GM23338 (cell line): Measurements from ENCODE around the gene MEST. TPM values are rescaled to one million over a fixed set of nuclear protein-coding genes. Genes with fewer than 3 reads are reported as not detected.

Experiments
- ATAC-seq: fragments of 200-7000 bp; cut with Tn5 transposase; 3 replicates; pipeline ENCODE4 v1.9.1; 2020
- DNase-seq: peaks from one replicate; pipeline ENCODE4 v3.0.0-alpha.2; 2015; ENCODE audit warnings: low spot score
- H2AFZ ChIP-seq: fragments of 200-600 bp; sonication (generic); 2 replicates; pipeline ENCODE4 v1.8.0; 2016; ENCODE audit warnings: antibody characterized with exemption, mild to moderate bottlenecking, moderate library complexity
- H3F3A ChIP-seq: fragments of 200-600 bp; sonication (generic); replicated peaks from 2 replicates; pipeline ENCODE4 v1.8.0; 2017; ENCODE audit warnings: antibody characterized with exemption, mixed run types, low read depth
- H3K27ac ChIP-seq: fragments of 200-600 bp; sonication (generic); 2 replicates; pipeline ENCODE4 v1.6.1; 2016; ENCODE audit warnings: low read depth
- H3K27me3 ChIP-seq: fragments of 200-600 bp; sonication (generic); 2 replicates; pipeline ENCODE4 v1.8.0; 2016; ENCODE audit warnings: mild to moderate bottlenecking, mixed run types, moderate library complexity; ENCODE audit not compliant: insufficient read depth
- H3K36me3 ChIP-seq: fragments of 200-600 bp; sonication (generic); 2 replicates; pipeline ENCODE4 v1.8.0; 2016; ENCODE audit warnings: mild to moderate bottlenecking; ENCODE audit not compliant: insufficient read depth
- H3K4me1 ChIP-seq: fragments of 200-600 bp; sonication (generic); 2 replicates; pipeline ENCODE4 v1.8.0; 2016; ENCODE audit warnings: mild to moderate bottlenecking, moderate library complexity; ENCODE audit not compliant: insufficient read depth
- H3K4me2 ChIP-seq: fragments of 200-600 bp; sonication (generic); 2 replicates; pipeline ENCODE4 v1.7.1; 2017; ENCODE audit warnings: mixed run types
- H3K4me3 ChIP-seq: fragments of 200-600 bp; sonication (generic); 2 replicates; pipeline ENCODE4 v1.6.1; 2016; ENCODE audit warnings: mixed run types
- H3K79me2 ChIP-seq: fragments of 200-600 bp; sonication (generic); replicated peaks from 2 replicates; pipeline ENCODE4 v1.8.0; 2017; ENCODE audit warnings: mild to moderate bottlenecking; ENCODE audit not compliant: insufficient read depth
- H3K9me2 ChIP-seq: fragments of 200-600 bp; sonication (generic); 2 replicates; pipeline ENCODE4 v1.8.0; 2017; ENCODE audit not compliant: insufficient read depth
- H4K20me1 ChIP-seq: fragments of 200-600 bp; sonication (generic); replicated peaks from 2 replicates; pipeline ENCODE4 v1.8.0; 2017; ENCODE audit warnings: mild to moderate bottlenecking; ENCODE audit not compliant: insufficient read depth
- H3K27ac Mint-ChIP-seq: 2 replicates; pipeline ENCODE4 v1.8.0; 2020; ENCODE audit warnings: inconsistent platforms, mild to moderate bottlenecking, moderate library complexity, mixed read lengths
- H3K27me3 Mint-ChIP-seq: 3 replicates; pipeline ENCODE4 v1.8.0; 2022; ENCODE audit warnings: low read depth, mild to moderate bottlenecking, moderate library complexity, mixed read lengths, inconsistent platforms; ENCODE audit not compliant: insufficient read depth, poor library complexity
- H3K36me3 Mint-ChIP-seq: 3 replicates; pipeline ENCODE4 v1.8.0; 2021; ENCODE audit warnings: low read depth, mild to moderate bottlenecking, inconsistent platforms, moderate library complexity, mixed read lengths
- H3K4me1 Mint-ChIP-seq: 3 replicates; pipeline ENCODE4 v1.8.0; 2020; ENCODE audit warnings: mild to moderate bottlenecking, inconsistent platforms, mixed read lengths
- H3K4me3 Mint-ChIP-seq: 3 replicates; pipeline ENCODE4 v1.8.0; 2021; ENCODE audit warnings: moderate library complexity, mild to moderate bottlenecking, inconsistent platforms, mixed read lengths
- H3K9me3 Mint-ChIP-seq: 3 replicates; pipeline ENCODE4 v1.8.0; 2020; ENCODE audit warnings: moderate library complexity, mild to moderate bottlenecking, inconsistent platforms, mixed read lengths
- EZH2phosphoT487 ChIP-seq: fragments of 200-600 bp; sonication (generic); IDR thresholded peaks from one replicate; pipeline ENCODE4 v1.8.1; 2018; ENCODE audit warnings: antibody characterized with exemption; ENCODE audit not compliant: unreplicated experiment
- NANOG ChIP-seq: IDR thresholded peaks from 2 replicates; pipeline ENCODE4 v1.6.1; 2016; ENCODE audit warnings: antibody characterized with exemption, borderline replicate concordance
- POLR2AphosphoS5 ChIP-seq: IDR thresholded peaks from 2 replicates; pipeline ENCODE4 v1.6.1; 2016; ENCODE audit warnings: antibody characterized with exemption, low read depth
- STAT1 ChIP-seq: IDR thresholded peaks from one replicate; pipeline ENCODE4 v1.6.1; 2016; ENCODE audit warnings: antibody characterized with exemption; ENCODE audit not compliant: unreplicated experiment
- ZNF114 ChIP-seq: fragments of 250-450 bp; sonication (Bioruptor Pico); IDR thresholded peaks from 2 replicates; pipeline ENCODE4 v1.5.0; 2020; ENCODE audit warnings: mild to moderate bottlenecking, moderate library complexity
- ZNF462 ChIP-seq: fragments of 250-450 bp; sonication (Bioruptor Pico); IDR thresholded peaks from 2 replicates; pipeline ENCODE4 v1.5.0; 2020; ENCODE audit warnings: mild to moderate bottlenecking, moderate library complexity
- polyA plus RNA-seq: library from polyadenylated mRNA; unstranded; fragments of >200 nt; fragmentation: Nextera tagmentation; extraction: Ambion mirVana; gene quantifications from 2 replicates; pipeline ENCODE4 v1.2.1, GENCODE V29; 2016
- total RNA-seq: library from RNA; depleted of rRNA; stranded (reverse); fragments of >200 nt; shearing (Covaris generic); gene quantifications from 2 replicates; pipeline ENCODE4 v1.2.3, GENCODE V29; 2014
- TF ChIP-seq, protein P1 (sequence below): IDR thresholded peaks from one replicate; pipeline ENCODE4 v1.6.1; 2018; ENCODE audit warnings: antibody characterized with exemption; ENCODE audit not compliant: unreplicated experiment

Gene MEST
- total and polyA plus RNA-seq, 2 experiments from 2014 or later, result 167 to 229 TPM

DNA sequence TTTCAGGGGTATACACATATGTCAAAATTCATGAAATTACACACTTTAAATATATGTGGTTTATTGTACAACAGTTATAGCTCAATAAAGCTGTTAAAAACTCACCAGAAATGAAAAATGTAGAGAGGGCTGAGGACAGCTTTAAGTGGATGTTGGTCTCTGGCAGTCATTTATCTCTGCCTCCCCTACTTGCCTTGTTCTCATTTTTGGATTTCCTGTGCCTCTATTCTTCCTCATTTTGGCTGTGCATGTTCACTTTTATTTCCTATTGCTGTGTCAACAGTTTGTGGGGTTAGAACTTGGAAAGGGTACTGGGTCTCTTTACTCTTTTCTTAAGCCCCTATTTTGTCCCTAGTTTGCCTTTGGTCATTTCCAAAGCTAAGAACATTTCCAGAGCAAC lies 18.6 kb upstream of the MEST start:
- Mint-ChIP-seq H3K36me3 (no peaks in the 10 kb centered on the region), H3K27me3 (peaks cover 5% of the 10 kb centered on the region), H3K9me3 (no peaks in the 10 kb centered on the region), H3K27ac (no peak overlapping the region), H3K4me1 (peaks cover 20% of the 10 kb centered on the region), H3K4me3 (no peak overlapping the region)
- Histone ChIP-seq H3K27me3 (no peaks in the 10 kb centered on the region), H3K36me3 (no peaks in the 10 kb centered on the region), H3K4me2 (no peak overlapping the region), H3F3A (no peaks in the 10 kb centered on the region), H3K4me1 (peaks cover 9% of the 10 kb centered on the region; the same call in 1 of the 2 replicates), H3K4me3 (no peak overlapping the region), H3K79me2 (no peaks in the 10 kb centered on the region), H2AFZ (peak overlapping the region; percentile 77), H3K27ac (no peak overlapping the region), H3K9me2 (no peaks in the 10 kb centered on the region), H4K20me1 (no peaks in the 10 kb centered on the region)
- DNase-seq (no peak), ATAC-seq (no peak)
- TF ChIP-seq POLR2AphosphoS5 (no peak), ZNF462 (CRISPR knock-in tag) (no peak), NANOG (no peak), STAT1 (no peak), EZH2phosphoT487 (no peak), ZNF114 (CRISPR knock-in tag) (no peak)
- TF ChIP-seq, protein P1, sequence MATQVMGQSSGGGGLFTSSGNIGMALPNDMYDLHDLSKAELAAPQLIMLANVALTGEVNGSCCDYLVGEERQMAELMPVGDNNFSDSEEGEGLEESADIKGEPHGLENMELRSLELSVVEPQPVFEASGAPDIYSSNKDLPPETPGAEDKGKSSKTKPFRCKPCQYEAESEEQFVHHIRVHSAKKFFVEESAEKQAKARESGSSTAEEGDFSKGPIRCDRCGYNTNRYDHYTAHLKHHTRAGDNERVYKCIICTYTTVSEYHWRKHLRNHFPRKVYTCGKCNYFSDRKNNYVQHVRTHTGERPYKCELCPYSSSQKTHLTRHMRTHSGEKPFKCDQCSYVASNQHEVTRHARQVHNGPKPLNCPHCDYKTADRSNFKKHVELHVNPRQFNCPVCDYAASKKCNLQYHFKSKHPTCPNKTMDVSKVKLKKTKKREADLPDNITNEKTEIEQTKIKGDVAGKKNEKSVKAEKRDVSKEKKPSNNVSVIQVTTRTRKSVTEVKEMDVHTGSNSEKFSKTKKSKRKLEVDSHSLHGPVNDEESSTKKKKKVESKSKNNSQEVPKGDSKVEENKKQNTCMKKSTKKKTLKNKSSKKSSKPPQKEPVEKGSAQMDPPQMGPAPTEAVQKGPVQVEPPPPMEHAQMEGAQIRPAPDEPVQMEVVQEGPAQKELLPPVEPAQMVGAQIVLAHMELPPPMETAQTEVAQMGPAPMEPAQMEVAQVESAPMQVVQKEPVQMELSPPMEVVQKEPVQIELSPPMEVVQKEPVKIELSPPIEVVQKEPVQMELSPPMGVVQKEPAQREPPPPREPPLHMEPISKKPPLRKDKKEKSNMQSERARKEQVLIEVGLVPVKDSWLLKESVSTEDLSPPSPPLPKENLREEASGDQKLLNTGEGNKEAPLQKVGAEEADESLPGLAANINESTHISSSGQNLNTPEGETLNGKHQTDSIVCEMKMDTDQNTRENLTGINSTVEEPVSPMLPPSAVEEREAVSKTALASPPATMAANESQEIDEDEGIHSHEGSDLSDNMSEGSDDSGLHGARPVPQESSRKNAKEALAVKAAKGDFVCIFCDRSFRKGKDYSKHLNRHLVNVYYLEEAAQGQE, result no peak
